Skeletal muscle cell (primary cell): ENCODE measurements around the gene SERPINE1.

Source experiments
- DNase-seq: peaks from one replicate; pipeline ENCODE4 v3.0.0-alpha.2; 2010; ENCODE audit warnings: low read depth
- H3K4me3 ChIP-seq: 2 replicates; pipeline ENCODE4 v1.5.1; 2011; ENCODE audit warnings: low read depth, mild to moderate bottlenecking, control low read depth, low read length, moderate library complexity

SERPINE1 gene

DNA sequence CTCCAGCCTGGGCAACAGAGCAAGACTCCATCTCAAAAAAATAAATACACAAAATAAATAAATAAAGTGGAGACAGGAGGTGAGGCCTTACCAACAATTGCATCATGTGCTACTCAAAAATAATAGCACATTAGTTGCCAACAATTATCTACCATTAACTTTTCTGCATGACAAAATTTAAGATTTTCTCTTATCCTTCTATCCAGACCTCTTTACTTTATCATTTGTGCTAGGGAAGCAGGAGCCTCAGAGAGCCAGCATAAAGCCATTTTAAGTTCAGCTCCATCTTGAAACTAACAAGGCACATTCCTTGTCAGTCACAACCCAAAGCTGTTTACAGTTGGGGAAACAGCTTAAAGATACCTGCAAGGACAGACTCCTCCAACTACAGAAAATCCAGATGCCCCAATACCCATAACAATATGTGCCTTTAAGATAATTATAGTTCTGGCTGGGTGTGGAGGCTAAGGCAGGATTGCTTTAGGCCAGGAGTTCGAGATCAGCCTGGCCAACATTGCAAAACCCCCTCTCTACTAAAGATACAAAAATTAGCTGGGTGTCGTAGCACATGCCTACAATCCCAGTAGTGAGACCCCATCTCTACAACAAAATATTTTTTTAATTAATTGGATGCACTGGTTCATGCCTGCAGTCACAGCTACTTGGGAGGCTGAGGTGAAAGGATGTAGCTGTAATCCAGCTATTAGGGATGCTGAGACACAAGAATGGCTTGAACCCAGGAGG lies 25.2 kb downstream of the SERPINE1 start:
- no peak for DNase-seq
- no peak overlapping the region for H3K4me3 ChIP-seq

DNA sequence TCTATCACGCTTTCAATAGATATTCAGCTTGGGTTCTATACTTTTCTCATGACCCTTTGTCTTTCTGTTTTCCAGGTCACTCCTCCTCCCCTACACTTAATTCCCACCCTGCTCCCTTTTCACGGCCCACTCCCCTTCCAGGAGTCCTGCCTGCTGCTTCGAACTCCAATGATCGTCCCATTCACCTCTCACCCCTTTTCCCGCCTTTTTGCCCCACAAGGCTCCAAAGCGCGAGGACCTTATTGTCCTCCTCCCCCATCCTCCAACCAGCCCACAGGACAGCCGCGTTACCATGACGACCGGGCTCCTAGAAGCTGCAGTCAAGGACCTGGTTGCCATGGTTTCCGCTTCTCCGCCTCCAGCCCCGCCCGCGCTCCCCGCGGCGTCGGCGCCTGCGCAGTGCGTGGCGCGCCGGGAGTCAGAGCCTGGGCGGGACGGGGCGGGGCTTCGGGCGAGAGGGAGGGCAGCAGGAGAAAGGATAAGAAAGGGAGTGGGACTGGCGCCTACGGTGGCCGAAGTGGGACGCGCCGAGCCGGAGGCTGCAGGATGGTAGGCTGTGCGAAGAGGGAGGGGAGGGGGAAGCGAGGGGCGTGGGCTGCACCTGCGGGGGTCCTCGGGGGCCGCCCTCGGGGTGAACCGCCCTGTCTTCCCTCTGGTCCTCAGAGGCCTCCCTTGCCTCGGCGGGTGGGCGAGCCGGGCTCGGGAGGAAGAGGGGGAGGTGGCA lies 27.2 kb downstream of the SERPINE1 start, which contains the start of gene AP1S1:
Gene AP1S1 (plus strand): TSS at position 508 of the 724 bp plus-strand sequence. CDS start 39 bp downstream, at position 547.
- peak within 1 kb of the TSS; percentile 89 for H3K4me3 ChIP-seq
- DNase-seq: peak; percentile 83

DNA sequence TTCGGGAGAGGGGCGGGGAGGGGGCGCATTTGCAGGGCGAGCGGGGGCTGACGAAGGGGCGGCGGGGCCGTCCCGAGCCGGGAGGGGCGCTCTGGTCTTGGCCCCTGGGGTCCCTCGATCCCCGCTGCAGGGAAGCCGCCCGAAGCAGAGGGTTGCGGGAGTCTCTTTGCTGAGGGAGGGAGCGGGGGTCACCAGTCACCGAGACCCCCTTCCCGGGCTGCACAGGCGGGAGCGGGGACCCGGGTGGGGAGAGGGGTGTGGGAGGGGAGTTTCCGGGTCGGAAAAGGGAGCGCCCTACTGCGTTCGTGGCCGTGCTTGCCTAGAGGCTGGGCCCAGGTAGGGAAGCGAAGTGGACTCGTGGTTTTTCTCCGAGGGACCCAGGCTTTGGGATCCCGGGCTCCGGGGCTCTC lies 27.8 kb downstream of the SERPINE1 start:
- peak overlapping the region; percentile 89 for H3K4me3 ChIP-seq
- no peak for DNase-seq

DNA sequence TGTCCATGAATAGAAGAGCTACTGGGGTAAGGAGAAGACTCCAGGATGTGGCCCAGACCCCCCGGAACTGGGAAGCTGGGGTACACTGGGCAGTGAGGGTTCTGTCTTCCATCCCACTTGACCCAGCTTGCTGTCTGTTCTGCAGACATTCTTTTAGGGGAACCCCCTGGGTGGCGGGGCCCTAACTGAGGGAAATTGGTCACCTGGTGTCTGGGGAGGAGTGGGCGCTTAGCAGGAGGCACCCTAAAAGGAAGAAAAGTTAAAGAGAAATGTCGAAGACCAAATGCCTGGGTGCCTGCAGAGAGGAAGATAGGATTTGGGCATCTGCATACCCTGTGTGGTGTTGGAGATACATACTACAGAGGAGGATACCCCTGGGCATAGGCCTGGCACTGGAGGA lies 28.4 kb downstream of the SERPINE1 start:
- DNase-seq: no peak
- H3K4me3 ChIP-seq: peak overlapping the region; percentile 89

DNA sequence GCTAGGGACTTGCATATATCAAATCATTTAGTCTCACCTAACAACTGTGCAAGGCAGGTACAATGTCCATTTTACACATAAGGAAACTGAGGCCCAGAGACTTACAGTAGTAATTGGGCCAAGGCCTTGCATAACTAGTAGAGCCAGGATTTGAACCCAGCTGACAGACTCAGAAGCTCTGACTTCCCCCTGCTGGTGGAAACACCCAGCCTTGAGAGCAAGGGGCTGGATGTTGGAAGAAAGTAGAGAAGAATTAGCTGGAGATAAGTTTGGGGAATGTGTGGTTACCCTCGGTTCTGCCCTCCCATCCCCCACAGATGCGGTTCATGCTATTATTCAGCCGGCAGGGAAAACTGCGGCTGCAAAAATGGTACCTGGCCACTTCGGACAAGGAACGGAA lies 29.4 kb downstream of the SERPINE1 start:
- DNase-seq: no peak
- H3K4me3 ChIP-seq: no peak overlapping the region

DNA sequence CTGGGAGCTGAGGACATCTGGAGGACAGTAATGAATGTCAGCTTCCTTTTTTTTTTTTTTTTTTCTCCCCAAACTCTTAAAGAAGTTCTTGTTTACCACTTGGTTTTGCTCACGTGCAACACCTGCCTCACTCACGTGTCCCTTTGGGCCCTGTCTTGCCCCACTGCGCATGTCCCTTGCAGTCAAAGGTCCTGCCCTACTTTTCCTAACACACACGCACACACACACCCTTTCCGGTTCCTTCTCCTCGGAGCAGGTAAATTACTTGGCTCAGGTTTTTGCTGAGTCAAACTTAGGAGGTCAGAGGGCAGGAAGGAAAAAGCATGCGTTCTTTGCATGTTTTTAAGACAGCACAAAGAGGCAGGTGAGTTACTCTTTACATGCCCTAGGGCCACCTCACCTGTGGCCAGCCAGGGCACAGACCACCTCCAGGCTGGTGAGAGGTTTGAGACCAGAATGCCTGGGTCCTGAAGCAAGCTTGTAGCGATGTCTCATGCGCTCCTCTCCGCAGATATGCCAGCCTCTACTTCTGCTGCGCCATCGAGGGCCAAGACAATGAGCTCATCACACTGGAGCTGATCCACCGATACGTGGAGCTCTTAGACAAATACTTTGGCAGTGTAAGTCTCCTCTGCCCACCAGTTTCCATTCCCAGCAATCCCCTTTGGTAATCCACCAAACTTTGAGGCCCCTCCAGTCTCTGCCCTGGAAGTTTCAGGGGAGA lies 30.1 kb downstream of the SERPINE1 start:
- no peak overlapping the region for H3K4me3 ChIP-seq
- no peak for DNase-seq

DNA sequence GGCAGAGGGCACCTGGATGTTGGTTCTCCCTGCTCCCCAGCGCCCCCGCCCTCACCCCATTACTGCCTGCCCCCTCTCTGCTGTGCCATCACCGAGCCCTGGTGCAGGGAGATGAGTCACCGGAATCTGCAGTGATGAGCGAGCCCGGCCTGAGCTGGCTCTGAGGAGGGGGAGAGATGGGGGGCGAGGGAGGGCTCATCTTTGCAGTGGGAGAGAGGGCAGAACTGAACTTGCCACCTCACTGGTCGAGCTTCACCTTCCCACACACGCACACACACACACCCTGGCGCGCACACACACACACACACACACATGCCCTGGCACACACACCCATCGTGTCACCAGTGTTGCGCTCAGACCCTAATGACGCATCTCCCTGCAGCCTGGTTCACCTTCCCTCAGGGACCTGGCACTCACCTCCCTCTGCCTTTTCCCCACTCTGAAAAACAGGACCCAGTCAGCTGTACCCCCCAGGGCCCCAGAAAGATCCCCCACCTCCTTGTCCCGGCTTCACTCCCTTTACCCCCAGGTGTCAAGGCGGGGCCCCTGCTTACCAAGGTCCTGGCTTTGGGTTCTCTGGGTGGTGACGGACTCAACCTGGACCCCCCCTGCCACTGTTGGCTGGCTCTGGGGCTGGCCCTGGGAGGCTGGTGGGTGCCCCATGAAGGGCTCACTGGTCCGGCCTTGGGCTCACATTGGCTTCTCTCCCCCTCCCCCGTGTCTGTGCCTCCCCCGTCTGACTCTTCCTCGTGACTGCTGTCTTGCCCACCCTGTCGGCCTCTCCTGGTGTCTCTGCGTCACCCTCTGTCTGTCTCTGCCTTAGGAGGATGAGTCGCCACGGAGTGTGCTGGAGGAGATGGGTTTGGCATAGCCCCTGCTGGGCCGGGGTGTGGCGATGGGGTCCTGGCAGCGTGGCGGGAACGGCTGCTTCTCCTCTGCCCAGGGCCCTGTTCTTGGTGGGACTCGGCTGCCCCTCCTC lies 33.1 kb downstream of the SERPINE1 start:
- DNase-seq: no peak
- no peak overlapping the region for H3K4me3 ChIP-seq

DNA sequence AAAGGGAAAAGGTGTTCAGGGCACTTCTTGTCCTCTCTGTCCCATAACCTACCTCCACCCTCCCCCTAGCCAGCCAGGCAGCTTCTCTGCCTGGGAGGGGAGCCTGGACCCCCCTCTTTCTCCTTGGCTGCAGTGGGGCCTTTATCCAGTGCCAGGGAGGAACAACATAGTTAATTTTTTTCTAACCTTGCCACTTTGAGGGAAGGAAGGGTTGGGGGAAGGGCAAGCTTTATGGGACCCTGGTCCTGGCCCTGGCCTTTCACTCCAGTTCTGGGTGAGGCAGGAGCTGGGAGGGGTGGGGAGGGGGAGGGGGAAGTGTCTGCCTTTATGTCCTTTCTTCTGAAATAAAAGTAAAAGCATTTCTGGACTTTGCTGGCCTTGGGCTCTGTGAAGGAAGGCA lies 34.0 kb downstream of the SERPINE1 start:
- no peak overlapping the region for H3K4me3 ChIP-seq

DNA sequence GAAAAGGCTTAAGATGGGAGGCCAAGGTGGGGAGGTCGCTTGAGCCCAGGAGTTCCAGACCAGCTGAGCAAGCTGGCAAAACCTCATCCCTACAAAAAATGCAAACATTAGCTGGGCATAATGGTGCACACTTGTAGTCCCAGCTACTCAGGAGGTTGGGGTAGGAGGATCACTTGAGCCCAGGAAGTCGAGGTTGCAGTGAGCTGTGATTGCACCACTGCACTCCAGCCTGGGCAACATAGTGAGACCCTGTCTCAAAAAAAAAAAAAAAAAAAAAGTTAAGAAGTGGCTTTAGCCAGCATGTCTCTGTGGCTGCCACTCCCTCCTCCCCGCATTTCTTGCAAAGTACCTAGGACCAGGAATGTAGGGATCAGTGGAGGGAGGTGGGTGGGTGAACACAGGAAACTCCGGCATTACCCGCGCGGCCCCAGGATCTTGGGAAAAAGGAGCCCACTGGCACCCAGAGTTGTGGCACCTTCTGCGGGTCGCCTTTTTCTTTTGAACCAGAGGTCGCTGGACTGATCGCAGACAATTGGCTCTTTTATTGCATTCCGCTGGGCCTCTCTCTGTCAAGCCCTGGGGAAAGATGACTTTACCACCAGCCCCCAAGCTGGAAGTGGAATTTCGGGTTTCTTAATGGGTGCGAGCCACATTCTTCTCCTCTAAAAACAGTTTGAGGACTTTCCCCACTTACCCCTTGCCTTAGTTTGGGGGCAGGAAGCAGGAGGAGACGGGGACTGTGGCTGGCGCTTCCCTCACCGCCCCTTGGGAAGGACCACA lies 35.0 kb downstream of the SERPINE1 start:
- H3K4me3 ChIP-seq: no peak overlapping the region

More for the DNA sequence above, 34.0 kb downstream of the SERPINE1 start:
- no peak for DNase-seq

DNA sequence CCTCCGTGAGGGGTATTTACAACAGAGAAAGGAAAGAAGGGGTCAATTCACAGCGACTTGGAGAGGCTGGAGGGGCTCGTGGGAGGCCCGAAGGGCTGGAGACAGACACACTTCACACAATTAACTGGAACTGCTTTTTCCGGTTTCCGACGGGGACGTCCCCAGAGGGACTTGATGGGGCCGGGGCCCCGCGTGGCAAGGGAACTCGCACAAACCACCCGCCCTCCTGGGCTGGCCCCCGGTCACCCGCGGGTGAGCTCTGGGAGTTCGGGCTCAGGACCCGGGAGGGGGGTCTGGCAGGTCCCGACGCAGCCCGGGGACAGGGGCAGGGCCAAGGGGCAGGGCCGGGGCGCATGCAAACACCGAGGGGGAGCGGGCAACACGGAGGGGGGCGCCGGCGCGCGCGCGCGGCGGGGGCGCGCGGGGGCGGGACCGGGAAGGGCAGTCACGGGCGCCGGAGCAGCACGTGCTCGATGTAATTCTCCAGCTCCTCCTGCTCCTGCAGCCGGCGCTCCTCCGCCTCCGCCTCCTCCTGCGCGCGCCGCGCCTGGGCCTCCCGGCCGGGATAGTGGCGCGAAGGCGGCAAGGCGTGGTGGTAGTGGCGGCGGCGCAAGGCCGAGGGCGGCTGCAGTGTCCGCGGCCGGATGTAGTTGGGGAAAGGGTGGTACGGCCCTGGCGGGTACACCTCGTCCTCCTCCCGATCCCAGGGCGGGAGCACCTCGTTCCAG lies 35.8 kb downstream of the SERPINE1 start:
- no peak for DNase-seq
- H3K4me3 ChIP-seq: peak overlapping the region; percentile 36

More for the DNA sequence above, 35.0 kb downstream of the SERPINE1 start:
- DNase-seq: no peak

DNA sequence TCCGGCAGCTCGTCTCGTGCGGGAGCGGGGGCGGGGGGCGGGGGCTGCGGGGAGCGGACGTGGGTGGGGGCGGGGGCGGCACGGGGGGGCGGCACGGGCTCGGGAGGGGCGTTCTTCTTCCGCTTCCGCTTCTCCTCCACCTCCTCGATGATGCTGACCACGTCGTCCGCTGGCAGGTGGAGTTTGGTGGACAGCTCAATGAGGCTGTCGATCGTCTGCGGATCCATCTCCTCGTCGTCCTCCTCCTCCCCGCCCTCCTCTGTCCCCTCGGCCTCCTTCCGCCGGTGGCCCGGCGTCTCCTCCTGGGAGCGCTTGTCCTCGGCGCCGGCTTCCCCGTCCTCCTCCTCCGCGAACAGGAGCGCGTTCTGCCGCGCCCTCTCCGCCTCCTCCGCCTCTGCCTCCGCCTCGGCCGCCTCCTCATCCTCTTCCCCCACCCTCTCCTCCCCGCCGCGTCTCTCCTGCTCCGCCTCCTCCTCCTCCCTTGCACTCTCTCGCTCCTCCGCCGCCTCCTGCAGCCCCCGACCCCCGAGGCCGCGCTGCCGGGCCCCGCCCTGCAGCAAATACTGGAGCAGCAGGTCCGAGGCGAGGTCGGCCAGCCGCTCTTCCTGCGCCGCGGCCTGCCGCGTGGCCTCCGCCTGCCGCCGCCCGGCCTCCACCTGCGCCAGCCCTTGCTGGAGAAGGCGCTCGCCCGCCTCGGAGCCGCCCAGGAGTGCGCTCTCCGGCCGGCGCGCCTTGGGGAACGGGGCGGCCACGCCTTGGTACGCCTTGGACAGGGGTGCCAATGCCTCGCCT lies 36.6 kb downstream of the SERPINE1 start:
- no peak for DNase-seq
- peak overlapping the region; percentile 43 for H3K4me3 ChIP-seq

DNA sequence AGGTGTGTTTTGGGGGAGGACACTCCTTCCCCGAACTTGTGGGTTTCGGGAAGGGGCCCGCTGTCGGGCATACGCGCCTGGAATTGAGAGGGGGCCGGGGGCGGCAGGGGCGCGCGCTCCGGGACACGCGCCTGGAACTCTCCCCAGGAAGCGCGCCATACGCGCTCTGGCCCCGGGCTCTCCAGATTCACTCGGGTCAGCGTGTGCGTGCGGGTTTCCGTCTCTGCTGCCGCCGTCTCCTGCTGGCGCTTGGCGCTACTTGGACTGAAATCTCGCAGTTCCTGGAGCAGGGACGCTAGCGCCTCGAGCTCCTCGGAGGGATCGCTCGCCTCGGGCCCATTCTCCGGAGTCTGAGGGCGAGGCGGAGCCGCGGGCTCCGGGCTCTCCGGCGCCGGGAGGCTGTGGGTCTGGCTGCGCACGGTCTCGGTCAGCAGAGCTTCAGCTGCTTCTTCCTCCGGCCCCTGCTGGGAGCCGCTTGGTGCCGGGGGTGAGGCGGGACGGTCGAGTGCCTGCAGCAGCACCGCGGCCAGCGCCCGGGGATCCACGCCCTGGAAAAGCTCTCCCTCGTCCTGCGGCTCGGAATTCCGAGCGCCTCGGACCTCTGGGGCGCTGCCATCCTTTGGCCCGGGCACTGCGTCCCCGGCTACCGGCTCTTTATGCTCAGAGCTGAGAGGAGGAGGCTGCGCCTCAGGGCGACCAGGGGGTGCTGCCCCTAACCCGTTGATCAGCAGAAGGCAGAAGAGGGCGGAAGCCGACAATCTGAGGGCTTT lies 37.4 kb downstream of the SERPINE1 start:
- DNase-seq: no peak
- peak overlapping the region; percentile 43 for H3K4me3 ChIP-seq

DNA sequence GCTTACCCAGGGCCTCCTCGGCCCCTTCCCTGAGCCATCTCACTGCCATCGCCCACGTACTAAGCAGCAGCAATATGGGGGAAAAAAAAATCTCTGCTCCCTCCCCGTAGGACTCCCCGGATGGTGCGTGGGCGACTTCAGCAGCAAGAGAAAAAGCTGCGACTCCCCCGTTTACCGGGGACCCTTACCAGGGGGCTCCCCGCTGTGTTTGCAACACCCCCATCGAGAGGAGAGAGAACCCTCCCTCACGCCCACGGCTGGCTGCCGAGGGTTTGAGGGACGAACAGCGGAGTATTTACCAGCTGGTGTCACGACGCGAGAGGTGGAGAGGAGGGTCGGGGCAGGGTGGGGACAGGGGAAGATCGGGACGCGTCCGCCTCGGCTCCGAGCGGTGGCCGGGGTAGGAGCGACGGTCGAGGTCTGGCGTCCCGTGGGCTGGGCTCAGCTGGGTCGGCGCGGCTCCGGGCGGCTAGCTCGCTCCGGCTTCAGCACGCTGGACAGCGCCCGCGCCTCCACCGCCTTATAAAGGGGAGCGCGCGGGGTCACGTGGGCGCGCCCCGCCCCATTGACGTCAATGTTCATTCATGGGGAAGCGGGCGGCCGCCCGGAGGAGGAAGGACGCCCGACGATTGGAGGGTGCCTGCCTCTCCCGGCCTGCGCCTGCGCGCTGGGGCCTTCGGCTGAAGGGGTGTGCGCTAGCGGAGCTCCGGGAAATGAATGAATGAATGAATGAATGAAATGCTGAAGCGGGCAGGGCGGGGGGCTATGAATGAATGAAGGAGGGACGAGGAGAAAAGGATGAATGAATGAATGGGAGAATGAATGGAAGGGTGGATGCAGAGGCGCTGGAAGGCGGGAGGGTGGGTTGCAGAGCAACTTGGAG lies 38.4 kb downstream of the SERPINE1 start, which contains the start of gene VGF:
Gene VGF (minus strand): TSS at position 495 of the 883 bp plus-strand sequence. CDS start 726 bp downstream, outside the sequence.
- DNase-seq: peak; percentile 84
- H3K4me3 ChIP-seq: peak within 1 kb of the TSS; percentile 43

DNA sequence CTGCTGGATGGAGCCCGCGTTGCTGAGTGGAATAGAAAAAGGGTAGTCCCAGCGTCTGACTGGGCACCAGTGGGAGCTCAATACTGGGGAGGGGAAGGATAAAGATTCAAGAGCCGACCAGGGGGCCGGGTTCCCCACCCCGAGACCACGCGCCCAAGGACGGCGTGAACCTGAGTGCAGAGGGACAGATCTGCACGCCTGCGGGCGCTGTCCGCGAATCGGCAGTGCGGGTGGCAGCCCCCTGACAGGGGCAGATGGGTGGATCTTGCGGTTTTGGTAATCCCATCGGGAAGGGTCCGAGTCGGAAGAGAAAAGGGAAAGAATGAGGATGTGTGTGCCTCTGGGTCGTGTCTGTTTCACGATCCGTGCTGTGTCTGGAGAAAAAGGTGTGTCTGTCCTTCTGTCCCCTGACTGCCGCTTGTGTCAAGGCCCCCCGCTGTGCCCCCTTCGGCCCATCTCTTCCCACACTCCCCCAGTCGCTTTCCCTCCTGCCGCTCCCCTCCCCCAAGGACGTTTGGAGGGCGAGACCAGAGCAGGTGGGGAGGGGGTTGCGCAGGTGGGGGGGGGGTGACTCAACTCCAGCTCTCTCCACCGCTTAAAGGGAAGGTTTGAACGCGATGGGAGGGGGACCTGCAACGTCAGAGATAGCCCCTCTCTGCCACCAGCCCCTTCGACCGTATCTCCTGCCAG lies 39.2 kb downstream of the SERPINE1 start:
- DNase-seq: no peak
- peak overlapping the region; percentile 43 for H3K4me3 ChIP-seq

DNA sequence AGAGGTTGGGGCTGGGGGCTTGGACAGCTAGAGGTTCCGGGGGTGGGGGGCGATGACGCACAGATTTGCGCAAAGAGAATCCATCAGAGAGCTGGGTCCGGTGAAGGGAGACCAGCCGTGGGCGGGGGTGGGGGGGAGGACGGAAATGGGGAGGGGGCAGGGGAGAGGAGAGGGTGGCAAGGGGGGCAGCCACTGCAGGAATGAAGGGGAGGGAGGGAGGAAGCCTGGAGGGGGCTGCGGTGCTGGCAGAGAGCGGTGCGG lies 39.7 kb downstream of the SERPINE1 start:
- peak overlapping the region; percentile 0 for H3K4me3 ChIP-seq
- no peak for DNase-seq
